Measurements from ENCODE around the gene PFKFB2.

Gene PFKFB2

GRCh38 chr1:207052911-207053769, at the start of gene PFKFB2:
PFKFB2 (plus strand) TSS chr1:207053275; CDS start chr1:207054718, 1,443 bp downstream.
- DNase-seq, result peak; percentile 99 to 100 (median 100)

GRCh38 chr1:207004931-207005830, 47.9 kb upstream of the PFKFB2 start:
- peak; percentile 20 to 68 (median 61) for DNase-seq

GRCh38 chr1:207006083-207006482, 47.0 kb upstream of the PFKFB2 start:
- DNase-seq, result no peak

GRCh38 chr1:207006914-207007313, 46.2 kb upstream of the PFKFB2 start:
- no peak for DNase-seq

DNA sequence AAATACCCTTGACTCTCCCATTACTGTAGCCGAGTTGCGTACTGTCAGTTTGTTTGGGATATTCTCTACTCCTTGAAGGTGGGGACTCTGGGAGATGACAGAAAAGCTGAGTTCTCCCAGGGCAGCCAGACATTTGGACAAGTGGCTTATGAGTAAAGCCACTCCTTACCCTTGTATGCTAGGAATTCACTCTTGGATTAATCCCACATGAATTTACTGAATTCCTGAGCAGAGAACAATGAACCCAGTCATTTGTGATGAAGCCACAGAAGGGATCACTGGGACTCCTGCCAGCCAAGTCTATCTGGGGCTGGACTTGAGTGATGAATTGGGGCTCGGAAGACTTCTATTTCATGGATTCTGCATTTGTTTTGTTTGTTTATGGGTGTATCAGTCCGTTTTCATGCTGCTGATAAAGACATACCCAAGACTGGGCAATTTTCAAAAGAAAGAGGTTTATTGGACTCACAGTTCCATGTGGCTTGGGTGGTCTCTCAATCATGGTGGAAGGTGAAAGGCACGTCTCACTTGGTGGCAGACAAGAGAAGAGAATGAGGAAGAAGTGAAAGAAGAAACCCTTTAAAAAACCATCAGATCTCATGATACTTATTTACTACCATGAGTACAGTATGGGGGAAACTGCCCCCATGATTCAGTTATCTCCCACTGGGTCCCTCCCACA, 45.6 kb upstream of the PFKFB2 start:
- no peak for DNase-seq

DNA sequence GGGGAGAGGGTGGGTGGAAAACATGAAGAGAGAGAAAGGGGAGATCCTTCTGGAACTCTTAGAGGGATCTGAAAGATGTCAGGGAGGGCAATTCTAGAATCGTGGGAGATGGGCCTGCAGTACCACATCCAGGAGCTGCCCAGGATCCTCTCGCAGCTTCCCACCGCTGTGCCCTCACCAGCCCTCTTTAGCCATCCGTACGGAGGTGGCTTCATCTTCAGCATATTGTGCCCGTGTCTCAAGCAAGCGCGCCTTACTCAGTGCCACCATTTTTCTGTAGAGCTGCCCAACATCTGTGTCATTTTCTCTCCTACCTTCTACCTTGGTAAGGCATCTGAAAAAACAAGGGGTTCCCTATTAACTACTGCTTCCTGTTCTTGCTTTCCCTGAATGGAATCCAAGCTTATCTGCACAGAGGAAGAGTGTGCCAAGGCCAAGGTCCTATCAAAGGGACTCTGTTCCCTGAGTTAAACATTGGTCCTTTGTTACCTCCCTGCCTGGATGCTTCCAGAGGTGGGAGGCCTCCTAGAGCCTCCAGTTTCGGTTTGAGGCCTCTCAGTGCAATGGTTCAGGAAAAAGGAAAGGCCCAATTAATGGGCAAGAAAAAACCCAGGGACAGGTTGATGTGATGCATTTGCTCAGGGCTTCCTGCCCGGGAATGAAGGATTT, 43.8 kb upstream of the PFKFB2 start:
- DNase-seq, result no peak

- DNase-seq, result no peak
Observed at GRCh38 chr1:207009945-207010344, 43.1 kb upstream of the PFKFB2 start.

GRCh38 chr1:207010726-207011125, 42.3 kb upstream of the PFKFB2 start:
- DNase-seq, result no peak

- no peak for DNase-seq
Observed at GRCh38 chr1:207013321-207014085, 39.6 kb upstream of the PFKFB2 start.

DNA sequence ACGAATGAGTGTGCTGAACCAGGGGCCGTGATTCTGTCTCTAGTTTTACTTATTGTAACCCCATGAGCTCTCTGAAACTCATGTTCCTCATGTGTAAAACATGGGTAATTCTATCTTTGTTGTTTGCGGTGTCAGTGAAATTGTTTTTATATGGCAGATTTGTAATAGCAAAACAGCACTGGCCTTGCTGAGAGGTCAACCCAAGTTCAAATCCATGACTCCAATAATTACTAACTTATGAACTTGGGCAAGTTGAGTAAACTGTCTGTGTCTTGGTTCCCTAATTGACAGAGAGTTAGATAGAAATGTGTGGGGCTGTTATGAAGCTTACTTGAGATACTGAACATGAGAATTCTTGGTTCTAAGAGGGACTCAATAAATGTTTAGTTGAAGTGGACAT, 38.3 kb upstream of the PFKFB2 start:
- no peak for DNase-seq

GRCh38 chr1:207015791-207016190, 37.3 kb upstream of the PFKFB2 start:
- DNase-seq, result no peak

DNA sequence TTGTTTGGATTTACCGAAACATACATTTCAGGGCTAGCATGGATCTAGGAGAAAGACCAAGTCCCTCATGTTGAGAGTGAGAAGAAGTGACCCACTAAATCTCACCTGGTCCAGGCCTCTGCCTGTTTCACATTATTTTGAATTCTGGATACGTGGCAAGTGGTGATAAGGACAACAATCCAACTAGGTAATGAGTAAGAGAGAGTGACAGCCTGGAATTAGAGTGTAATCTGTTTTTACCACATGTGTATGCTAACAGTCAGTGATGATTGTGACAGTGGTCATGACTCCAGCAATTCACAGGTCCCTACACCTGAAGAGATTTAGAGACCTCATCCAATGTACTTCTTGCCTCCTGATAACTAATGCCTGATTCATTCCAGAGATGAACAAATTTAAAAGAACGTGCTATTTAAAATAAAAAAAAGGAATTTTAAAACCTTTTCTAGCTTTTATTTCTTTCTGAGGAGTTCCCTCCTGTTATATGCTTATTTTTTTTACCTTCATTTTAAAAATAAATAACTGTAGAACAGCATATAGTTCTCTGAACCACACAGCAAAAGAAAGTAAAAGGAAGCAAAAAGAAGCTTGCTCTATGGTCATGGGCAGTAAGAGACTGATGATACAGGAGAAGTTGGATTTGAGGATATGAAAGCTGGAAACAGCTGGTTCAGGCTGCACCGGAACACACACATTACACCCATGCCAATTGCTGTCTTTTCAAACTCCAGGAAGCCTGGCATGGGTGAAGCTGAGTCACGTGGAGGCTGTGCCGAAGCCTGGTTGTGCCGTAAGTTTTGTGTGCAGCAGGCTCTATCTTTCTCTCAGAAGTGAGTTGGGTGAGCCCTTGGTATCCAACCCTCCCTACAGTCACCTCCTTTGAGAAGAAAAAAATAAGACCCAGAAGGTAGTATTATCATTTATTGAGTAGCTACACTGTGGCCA, 35.2 kb upstream of the PFKFB2 start:
- no peak for DNase-seq

DNA sequence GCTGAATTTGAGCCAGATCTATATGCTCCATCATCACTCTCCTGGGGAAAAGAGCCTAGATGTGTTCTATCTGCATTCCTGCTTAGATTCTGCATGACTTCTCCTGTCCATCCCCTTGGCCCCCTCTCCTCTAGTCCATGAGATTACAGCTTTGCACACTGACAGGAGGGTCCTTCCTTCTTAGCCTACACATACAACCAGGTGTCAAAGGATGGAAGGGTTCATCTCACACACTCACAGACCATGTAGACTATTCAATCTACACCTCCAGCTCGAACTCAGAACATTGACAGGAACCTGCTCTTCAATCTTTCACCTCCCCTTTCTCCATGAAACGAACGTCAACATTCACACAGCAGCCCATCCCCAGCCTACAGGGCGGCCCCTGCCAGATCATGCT, 34.4 kb upstream of the PFKFB2 start:
- no peak for DNase-seq

DNA sequence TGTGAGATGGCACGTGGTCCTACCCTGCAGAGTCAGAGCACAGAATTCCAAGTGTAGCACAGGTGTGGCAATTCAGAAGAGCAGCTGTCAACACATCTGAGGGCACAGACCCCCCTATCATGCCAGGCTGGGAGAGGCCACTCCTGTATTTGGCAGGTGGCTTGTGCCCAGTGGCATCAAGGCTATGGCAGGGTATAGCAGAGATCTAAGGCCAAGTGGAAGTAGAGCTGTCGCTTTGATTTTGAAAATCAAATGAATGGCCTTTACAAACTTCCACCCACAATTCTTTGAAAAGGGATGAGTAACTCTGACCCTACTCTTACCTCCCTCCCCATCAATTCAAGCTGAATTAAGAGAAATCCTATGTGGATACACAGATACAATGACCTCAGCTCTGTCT, 33.9 kb upstream of the PFKFB2 start:
- no peak for DNase-seq

DNA sequence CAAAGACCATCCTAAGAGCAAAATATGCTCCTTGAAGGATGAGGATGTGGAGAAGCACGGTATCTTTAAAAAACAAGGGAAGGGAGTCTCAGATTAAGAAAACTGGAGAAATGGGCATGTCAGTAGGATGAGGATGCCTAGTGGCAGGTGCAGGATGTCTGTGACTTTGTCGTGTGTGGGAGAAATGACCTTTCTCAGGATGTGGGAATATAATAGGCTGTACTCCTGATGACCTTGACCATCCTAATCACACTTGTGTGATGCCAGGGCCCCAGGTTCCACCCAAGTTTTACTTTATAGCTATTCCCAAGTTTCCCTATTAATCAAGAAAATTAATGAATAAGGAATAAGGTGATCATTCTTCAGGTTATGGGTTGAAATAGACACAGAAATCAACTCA, 33.4 kb upstream of the PFKFB2 start:
- no peak for DNase-seq

DNA sequence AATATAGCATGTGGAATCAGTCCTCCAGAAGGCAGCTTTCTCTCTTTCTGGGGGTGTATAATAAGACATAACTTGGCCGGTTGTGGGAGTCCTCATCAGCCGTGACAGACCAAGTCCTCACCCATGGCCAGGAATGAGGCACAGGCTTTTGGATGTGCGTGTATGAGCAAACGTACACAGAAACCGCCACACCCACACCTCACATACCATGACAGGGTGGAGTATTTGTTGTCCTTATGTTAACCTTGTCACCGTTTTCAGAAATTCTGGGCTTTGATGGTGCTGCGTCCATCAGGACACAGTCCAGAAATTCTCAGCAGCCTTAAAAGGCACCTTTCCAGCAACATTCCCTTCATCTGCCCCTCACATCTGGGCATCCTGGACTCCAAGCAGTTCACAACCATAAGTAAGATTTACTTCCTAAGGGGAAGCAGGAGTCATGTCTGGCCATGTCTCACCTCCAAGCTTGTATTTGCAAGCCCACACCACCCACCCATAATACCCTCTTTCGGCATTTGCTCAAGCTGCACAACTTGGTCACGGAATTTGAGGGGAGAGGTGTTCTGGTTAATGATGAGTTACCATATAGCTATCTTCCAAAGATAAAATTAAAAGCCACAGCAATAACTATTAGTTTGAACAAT, 32.9 kb upstream of the PFKFB2 start:
- DNase-seq, result no peak

DNA sequence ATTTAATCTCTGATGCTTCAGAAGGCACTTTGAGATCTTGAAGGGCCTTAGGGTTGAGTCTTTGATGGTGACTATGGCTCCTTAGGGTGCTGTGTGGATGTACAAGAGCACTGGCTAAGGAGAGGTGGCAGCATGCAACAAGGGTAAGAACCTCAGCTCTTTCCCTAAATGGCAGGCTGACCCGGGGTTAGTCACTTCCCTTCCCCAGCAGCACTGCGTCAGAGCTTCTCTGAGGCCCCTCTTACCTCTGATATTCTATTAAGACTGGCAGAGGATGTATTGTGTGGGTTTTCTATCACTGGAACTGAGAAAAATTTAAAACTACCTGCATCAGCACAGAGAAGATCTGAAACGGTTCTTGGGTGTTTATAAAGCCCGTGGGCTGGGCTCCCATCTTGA, 32.4 kb upstream of the PFKFB2 start:
- no peak for DNase-seq

GRCh38 chr1:207021139-207021861, 31.8 kb upstream of the PFKFB2 start:
- DNase-seq, result no peak

GRCh38 chr1:207021876-207022596, 31.0 kb upstream of the PFKFB2 start:
- no peak for DNase-seq
